GM10248 (cell line): ENCODE measurements around the gene FDXR.

Experiments
- CTCF ChIA-PET: fragments of 300-600 bp; sonication (Branson Sonifier 250); formaldehyde crosslinking; extraction: SDS; loops from one replicate; lab custom pipeline; 2021; ENCODE audit warnings: antibody characterized with exemption; lab: Yijun Ruan, JAX
- POLR2A ChIA-PET: fragments of 350-650 bp; sonication (Branson Sonifier 250); formaldehyde crosslinking; extraction: SDS; loops from one replicate; lab custom pipeline; 2020; ENCODE audit warnings: antibody characterized with exemption; lab: Yijun Ruan, JAX
- DNase-seq: peaks from one replicate; pipeline ENCODE4 v3.0.0; 2012; ENCODE audit errors: extremely low spot score
- CTCF ChIP-seq: IDR thresholded peaks from 2 replicates; pipeline ENCODE4 v1.5.1; 2012; ENCODE audit warnings: mild to moderate bottlenecking, low read depth; ENCODE audit errors: extremely low read depth, missing control alignments, control extremely low read depth

Gene FDXR

GRCh38 chr17:74840989-74841666 is 31.7 kb downstream of the FDXR start:
- DNase-seq: no peak
- ChIA-PET POLR2A (interaction anchor here (1.4 kb wide), 1 partner anchor 32 kb away, joined by 4 read pairs; the partner anchor contains the start of gene FDXR), CTCF (interaction anchor here (1.1 to 4.9 kb wide), 7 partner anchors 8 to 97 kb away, joined by 3 to 18 read pairs (median 6); no protein-coding TSS in a partner anchor)
- no peak for TF ChIP-seq CTCF

- TF ChIP-seq CTCF: no peak
- ChIA-PET POLR2A (interaction anchor here (0.6 to 1.4 kb wide), 2 partner anchors 33 to 145 kb away, joined by 4 read pairs; partner anchors contain the start of gene FDXR), CTCF (interaction anchor here (0.9 to 4.9 kb wide), 8 partner anchors 13 to 183 kb away, joined by 3 to 18 read pairs (median 4); no protein-coding TSS in a partner anchor)
- no peak for DNase-seq
Observed at GRCh38 chr17:74839990-74840852, 32.6 kb downstream of the FDXR start.

DNA sequence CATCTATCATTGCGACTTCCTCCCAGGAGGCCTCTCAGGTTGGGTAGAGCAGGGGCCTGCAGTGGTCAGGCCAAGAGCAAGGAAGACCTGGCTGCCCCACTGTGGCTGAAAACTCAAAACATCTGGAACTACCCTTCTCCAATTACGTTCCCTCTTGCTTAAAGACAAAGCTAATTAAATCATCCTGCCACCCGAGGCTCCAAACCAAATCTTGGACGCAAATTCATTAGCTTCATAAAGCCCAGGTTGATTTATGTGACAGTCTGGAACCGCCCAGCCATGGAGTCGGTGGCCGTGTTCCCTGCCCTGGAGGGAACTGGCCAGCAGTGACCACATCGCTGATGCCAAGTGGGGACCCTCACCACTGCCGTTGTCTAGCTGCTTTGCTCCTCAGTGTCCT is 34.5 kb downstream of the FDXR start:
- POLR2A ChIA-PET: no interaction called here
- CTCF ChIA-PET: interaction anchor here (0.9 to 4.9 kb wide), 7 partner anchors 9 to 181 kb away, joined by 3 to 18 read pairs (median 5); no protein-coding TSS in a partner anchor

DNA sequence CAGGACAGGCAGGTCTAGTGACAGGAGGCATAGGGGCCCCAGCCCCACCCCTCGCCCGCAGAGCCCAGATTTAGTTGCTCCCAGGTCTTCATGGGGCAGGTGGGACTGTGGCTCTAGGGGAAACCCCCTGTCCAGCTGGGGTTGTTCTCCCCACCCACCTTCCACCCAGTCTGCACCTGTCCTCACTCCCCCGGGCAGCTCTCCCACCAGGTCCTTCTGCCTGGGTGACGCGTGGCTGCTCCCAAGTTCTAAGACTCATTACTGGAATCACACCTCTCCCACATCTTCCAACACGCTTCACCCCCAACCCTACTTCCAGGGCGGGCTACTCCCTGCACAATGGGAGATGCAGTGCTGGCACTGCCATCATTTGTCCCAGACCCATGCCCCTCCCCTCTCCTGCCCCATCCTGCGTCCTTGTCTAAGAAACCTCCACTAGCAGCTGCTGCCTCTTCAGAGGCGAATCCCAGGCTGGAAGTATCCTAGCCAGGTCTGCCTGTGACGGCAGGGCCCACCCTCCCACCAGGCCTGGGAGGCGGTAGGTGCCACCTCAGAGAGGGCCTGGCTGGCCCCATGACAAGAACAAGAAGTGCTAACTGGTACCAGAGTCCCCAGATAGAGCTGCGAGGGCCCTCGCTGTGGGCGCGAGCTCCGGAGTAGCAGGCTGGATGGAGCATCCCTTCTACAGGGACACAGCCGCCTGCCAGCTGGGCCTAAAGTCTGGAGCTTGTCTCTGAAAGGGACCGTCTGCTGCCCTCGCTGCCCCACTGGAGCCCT is 35.9 kb downstream of the FDXR start:
- POLR2A ChIA-PET: no interaction called here
- CTCF ChIA-PET: interaction anchor here (4.9 kb wide), 1 partner anchor 45 kb away, joined by 18 read pairs; no protein-coding TSS in a partner anchor
- DNase-seq: no peak
- TF ChIP-seq CTCF: no peak

More for the DNA sequence above, 34.5 kb downstream of the FDXR start:
- no peak for TF ChIP-seq CTCF
- DNase-seq: no peak

DNA sequence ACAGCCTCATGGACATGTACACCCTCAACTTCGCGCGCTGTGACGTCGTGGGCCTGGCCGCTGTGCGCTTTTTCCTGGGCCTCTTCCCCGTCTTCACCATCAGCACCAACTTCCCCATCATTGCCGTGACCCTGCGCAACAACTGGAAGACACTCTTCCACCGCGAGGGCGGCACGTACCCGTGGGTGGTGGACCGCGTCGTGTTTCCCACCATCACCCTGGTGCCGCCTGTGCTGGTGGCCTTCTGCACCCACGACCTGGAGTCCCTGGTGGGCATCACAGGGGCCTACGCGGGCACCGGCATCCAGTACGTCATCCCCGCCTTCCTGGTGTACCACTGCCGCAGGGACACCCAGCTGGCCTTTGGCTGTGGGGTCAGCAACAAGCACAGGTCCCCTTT is 36.6 kb downstream of the FDXR start:
- ChIA-PET CTCF (no interaction called here), POLR2A (no interaction called here)
- DNase-seq: no peak
- TF ChIP-seq CTCF: no peak
